GM19023 (cell line): ENCODE measurements around the gene CSF3.

Experiments used
- ATAC-seq: cut with Tn5 transposase; IDR thresholded peaks from one replicate; pipeline ENCODE4 v1.9.1; 2021; ENCODE audit warnings: mild to moderate bottlenecking, moderate library complexity; ENCODE audit not compliant: unreplicated experiment

Gene CSF3

GRCh38 chr17:40022961-40023541, 7.8 kb downstream of the CSF3 start:
- ATAC-seq, result no peak

GRCh38 chr17:40023590-40024292, 8.5 kb downstream of the CSF3 start:
- no peak for ATAC-seq

GRCh38 chr17:40024901-40025300, 9.7 kb downstream of the CSF3 start:
- no peak for ATAC-seq

GRCh38 chr17:40025559-40025958, 10.3 kb downstream of the CSF3 start:
- no peak for ATAC-seq

- ATAC-seq, result no peak
These were observed 11.0 kb downstream of the CSF3 start for GRCh38 chr17:40025991-40026815.

GRCh38 chr17:40026816-40027613, 11.8 kb downstream of the CSF3 start:
- no peak for ATAC-seq

- no peak for ATAC-seq
These were observed 12.4 kb downstream of the CSF3 start for GRCh38 chr17:40027614-40028012.

- no peak for ATAC-seq
These were observed 13.4 kb downstream of the CSF3 start for GRCh38 chr17:40028595-40028994.

- no peak for ATAC-seq
These were observed 16.5 kb downstream of the CSF3 start for GRCh38 chr17:40031706-40032105.

- ATAC-seq, result no peak
These were observed 17.4 kb downstream of the CSF3 start for GRCh38 chr17:40032322-40033320.

GRCh38 chr17:40033339-40033738, 18.1 kb downstream of the CSF3 start:
- ATAC-seq, result no peak

- ATAC-seq, result no peak
These were observed 19.4 kb downstream of the CSF3 start for GRCh38 chr17:40034426-40035161.

GRCh38 chr17:40035162-40035559, 19.9 kb downstream of the CSF3 start:
- no peak for ATAC-seq

GRCh38 chr17:40038882-40039513, 23.8 kb downstream of the CSF3 start:
- ATAC-seq, result no peak

- ATAC-seq, result no peak
These were observed 26.0 kb downstream of the CSF3 start for GRCh38 chr17:40041196-40041595.

GRCh38 chr17:40056379-40057015, 41.3 kb downstream of the CSF3 start:
- no peak for ATAC-seq

GRCh38 chr17:40058186-40058784, 43.0 kb downstream of the CSF3 start:
- no peak for ATAC-seq

- ATAC-seq, result no peak
These were observed 43.6 kb downstream of the CSF3 start for GRCh38 chr17:40058865-40059264.
